ENCODE data around the gene MCAM.

Gene MCAM

GRCh38 chr11:119339589-119340334 is 22.8 kb upstream of the MCAM start:
- TF ChIP-seq ZNF274 (IDR thresholded peaks at IDR 0.05; ENCODE audit: low read depth, low read length), result no peak
- H3K4me3 ChIP-seq (ENCODE audit: low read length), result no peak overlapping the region

- no peak overlapping the region for H3K4me3 ChIP-seq (ENCODE audit: low read length)
- no peak for TF ChIP-seq ZNF274 (IDR thresholded peaks at IDR 0.05; ENCODE audit: low read depth, low read length)
These were observed 22.1 kb upstream of the MCAM start for GRCh38 chr11:119338965-119339588.

DNA sequence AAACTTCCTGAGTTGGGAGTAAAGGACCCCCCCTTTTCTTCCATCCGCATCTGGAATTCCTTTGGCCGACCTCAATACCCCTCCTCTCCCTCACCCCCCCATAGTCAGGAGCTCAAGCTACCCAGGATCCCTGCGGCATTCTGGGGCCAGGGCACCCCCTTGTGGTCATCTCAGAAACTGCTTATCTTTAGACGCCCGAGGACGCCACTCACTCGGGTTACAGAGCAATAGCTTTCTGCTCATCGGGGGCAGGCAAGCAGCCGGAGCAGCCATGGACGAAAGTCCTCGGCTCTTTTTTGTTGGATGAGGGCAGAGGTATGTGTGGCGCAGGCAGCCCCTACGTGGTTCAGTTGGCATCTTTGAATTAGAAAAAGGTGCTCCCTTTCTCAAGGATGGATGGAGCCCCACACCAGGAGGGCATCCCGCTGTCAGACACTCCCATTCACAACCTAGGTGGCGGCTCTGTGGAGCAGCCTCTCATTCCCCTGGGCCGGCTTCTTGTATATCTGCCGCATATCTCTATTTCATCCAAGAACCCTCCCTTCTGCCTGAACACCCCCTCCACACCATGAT is 21.5 kb upstream of the MCAM start:
- no peak for TF ChIP-seq ZNF274 (IDR thresholded peaks at IDR 0.05; ENCODE audit: low read depth, low read length)
- no peak overlapping the region for H3K4me3 ChIP-seq (ENCODE audit: low read length)

DNA sequence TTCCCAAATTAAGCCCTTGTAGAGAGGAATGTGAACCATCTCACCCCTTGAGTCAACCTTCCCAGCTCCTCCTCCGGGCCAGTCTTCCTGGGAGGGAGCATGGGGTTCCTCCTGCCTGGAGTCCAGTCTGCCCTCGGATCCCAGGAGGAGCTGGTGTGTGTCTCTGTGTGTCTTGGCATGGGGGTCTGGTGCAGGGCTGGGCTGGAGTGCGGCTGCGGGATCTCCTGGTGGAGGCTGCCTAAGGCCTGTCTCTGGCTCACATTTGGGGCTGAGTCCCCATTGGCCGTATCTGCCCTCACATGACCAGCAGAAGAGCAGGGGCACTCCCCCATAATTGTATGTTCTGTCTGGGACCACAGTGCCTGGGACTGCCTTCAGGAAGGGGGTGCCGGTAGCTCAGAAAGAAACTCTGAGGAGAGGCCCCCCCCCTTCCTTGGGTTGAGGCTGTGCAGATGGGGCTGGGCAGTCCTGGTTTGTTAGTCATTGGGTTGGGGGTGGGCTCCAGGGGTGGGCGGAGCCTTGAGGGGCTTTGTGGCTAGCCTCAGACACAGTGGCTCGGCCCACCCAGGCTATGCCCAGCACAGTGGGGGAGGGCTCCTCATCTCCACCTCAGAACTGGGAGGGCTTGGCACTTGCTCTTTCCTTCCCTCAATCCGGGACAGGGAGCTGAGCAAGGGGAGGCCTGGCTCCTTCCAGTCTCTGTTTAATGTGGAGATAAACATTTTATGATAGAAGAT is 20.8 kb upstream of the MCAM start:
- TF ChIP-seq ZNF274 (IDR thresholded peaks at IDR 0.05; ENCODE audit: low read depth, low read length), result no peak
- H3K4me3 ChIP-seq (ENCODE audit: low read length), result no peak overlapping the region

DNA sequence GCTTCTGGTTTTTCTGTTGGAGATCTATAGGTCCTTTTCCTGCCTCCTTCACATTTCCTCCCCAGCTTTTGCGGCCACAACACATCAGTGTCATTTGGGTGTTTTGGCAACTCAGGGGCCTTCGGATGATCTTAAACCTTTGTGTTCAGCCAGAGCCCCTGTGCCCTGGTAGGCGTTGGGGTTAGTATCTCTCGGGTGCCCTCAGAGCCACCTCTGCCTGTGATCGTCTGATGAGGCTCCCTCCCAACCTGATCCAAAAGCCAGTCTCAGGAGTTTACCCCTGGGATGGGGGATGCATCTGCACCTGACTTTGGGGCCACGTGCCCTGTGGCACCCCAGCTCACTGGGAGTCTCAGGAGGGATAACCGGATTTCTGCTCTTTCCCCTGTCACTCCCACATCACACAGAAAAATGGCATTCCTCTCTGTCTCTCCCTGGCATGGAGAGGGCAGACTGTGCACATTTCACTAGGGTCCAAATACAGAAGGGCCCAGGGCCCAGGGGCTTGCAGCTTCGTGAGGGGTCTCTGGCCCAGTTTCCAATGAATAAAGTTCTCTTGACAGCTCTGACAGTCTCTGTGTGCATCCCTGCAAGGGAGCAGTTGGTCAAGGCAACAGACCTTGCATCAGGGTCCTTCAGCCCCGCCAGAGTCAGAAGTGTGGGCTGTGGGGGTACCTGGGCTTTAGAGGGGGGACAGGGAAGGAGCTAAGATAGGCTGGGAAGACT is 20.0 kb upstream of the MCAM start:
- no peak overlapping the region for H3K4me3 ChIP-seq (ENCODE audit: low read length)
- TF ChIP-seq ZNF274 (IDR thresholded peaks at IDR 0.05; ENCODE audit: low read depth, low read length), result no peak

DNA sequence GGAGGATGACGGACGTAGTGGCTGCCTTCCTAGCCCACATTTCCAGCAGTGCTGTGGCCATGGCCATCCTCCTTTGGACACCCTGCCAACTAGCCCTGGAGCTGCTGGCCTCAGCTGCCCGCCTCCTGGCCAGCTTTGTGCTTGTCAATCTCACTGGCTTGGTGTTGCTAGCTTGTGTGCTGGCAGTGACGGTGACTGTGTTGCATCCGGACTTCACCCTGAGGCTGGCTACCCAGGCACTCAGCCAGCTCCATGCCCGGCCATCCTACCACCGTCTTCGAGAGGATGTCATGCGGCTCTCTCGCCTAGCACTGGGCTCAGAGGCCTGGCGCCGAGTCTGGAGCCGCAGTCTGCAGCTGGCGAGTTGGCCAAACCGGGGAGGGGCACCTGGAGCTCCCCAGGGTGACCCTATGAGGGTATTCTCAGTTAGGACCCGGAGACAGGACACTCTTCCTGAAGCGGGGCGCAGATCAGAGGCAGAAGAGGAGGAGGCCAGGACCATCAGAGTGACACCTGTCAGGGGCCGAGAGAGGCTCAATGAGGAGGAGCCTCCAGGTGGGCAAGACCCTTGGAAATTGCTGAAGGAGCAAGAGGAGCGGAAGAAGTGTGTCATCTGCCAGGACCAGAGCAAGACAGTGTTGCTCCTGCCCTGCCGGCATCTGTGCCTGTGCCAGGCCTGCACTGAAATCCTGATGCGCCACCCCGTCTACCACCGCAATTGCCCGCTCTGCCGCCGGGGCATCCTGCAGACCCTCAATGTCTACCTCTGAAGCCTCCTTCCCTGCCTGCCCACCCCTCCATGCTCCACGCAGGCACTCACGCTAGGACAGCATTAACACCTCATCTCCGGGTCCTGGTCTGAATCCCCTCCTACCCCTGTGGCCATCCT is 19.0 kb upstream of the MCAM start:
- no peak for TF ChIP-seq ZNF274 (IDR thresholded peaks at IDR 0.05; ENCODE audit: low read depth, low read length)
- peak overlapping the region; percentile 85; the same call in 1 of the 2 replicates for H3K4me3 ChIP-seq (ENCODE audit: low read length)

DNA sequence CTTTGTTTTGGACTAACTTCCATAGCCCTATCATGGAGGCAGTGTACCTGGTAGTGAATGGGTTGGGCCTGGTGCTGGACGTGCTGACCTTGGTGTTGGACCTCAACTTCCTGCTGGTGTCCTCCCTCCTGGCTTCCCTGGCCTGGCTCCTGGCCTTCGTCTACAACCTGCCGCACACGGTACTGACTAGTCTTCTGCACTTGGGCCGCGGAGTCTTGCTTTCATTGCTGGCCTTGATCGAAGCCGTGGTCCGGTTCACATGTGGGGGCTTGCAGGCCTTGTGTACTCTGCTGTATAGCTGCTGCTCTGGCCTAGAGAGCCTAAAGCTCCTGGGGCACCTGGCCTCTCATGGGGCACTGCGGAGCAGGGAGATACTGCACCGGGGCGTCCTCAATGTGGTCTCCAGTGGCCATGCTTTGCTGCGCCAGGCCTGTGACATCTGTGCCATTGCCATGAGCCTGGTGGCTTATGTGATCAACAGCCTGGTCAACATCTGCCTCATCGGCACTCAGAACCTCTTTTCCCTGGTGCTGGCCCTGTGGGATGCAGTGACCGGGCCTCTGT is 18.2 kb upstream of the MCAM start:
- peak overlapping the region; percentile 85 for H3K4me3 ChIP-seq (ENCODE audit: low read length)
- no peak for TF ChIP-seq ZNF274 (IDR thresholded peaks at IDR 0.05; ENCODE audit: low read depth, low read length)

DNA sequence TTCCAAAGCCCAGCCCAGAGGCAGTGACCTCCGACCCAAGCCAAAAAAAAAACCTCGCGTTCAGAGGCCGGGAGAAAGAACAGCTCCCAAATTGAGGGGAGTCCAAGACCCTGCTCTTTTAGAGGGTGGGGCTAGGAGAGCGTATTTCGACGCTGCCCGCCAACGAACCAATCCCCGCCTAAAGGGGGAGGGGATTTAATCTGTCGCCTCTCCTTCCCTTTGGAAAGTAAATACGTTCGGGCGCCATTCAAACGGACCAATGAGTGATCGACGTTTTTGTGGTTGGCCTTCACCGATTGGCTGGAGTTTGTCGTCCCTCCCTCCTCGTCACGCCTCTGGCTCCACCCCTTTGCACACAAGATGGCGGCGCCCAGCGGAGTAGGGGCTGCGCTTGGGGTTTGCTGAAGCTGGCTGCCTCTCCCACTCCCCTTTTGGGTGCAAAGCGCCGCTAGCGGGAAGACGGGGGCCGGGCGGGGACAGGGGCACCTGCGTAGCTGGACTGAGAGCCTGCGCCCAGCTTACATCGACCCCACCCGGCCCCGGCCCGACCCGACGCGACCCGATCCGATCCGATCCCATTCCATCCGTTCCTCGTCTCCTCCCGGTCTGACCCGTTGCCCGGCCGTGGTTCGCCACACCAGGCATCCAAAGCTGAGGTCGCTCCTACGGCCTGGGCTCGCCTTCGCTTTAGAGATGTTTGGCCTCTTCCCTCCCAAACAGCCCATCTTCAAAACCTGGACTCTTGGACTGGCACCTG is 17.4 kb upstream of the MCAM start, which contains the start of gene RNF26:
Gene RNF26, plus strand, starts transcription at position 354 of the 757 bp plus-strand sequence. CDS start 596 bp downstream, outside the sequence.
- no peak for TF ChIP-seq ZNF274 (IDR thresholded peaks at IDR 0.05; ENCODE audit: low read depth, low read length)

DNA sequence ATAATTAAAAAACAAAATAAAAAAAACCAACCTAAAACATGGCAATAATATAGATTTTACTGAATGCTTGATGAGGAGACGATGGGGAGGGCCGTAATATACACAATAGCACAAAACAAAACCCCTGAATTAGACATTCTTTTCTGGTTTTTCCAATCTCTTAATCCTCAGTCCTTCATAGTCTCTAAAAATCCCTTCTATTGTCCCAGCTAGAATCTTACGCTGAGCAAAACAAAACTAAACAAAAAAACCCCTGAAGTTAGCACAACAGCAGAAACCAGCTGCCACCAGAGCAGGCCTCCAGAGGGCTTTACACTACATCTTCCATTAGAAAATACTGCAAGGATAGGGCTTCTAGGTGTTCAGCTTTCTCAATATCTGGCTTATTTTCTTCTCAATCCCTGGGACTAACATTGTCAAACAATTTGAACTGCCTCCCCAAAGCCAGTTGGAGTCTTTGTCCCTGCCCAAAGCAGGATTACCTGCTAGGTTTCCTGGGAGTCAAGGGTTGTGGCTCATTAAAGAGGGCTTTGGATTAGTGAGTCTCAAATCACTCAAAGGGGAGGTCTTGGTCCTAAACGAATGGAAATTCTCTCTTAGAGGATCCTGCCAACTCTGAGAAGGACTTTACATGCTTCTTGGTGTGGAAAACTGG is 15.3 kb upstream of the MCAM start:
- no peak overlapping the region for H3K4me3 ChIP-seq (ENCODE audit: low read length)
- TF ChIP-seq ZNF274 (IDR thresholded peaks at IDR 0.05; ENCODE audit: low read depth, low read length), result no peak

More for the DNA sequence above, 17.4 kb upstream of the MCAM start, which contains the start of gene RNF26:
- peak within 1 kb of the TSS; percentile 85 for H3K4me3 ChIP-seq (ENCODE audit: low read length)

DNA sequence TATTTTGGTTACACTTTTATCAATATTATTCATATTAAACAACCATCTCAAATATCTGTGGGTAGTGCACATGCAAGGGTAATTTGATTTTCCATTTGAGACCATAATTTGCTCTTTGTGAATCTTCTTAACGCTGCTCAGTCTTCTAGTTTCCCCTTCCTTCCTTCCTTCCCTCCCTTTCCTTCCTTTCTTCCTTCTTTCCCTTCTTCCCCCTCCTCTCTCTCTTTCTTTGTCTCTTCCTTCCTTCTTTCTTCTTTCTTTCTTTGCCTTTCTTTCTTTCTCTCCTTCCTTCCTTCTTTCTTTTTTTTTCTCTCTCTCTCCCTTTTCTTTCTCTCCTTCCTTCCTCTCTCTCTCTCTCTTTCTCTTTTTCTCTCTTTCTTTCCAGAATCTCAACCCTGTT is 13.3 kb upstream of the MCAM start:
- TF ChIP-seq ZNF274 (IDR thresholded peaks at IDR 0.05; ENCODE audit: low read depth, low read length), result no peak
- no peak overlapping the region for H3K4me3 ChIP-seq (ENCODE audit: low read length)

DNA sequence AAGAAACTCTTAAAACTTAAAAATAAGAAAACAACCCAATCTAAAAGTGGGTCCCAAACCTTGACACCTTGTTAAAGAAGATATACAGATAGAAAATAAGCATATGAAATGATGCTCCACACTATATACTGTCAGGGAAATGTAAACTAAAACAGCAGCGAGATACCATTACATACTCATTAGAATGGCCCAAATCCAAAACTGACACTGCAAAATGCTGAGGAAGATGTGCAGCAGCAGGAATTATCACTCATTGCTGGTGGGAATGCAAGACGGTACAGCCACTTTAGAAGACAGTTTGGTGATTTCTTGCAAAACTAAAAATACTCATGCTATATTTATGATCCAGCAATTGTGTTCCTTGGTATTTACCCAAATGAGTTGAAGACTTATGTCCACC is 12.4 kb upstream of the MCAM start:
- H3K4me3 ChIP-seq (ENCODE audit: low read length), result no peak overlapping the region
- no peak for TF ChIP-seq ZNF274 (IDR thresholded peaks at IDR 0.05; ENCODE audit: low read depth, low read length)
